ENCODE data around the gene LRRC8D.

Gene LRRC8D

DNA sequence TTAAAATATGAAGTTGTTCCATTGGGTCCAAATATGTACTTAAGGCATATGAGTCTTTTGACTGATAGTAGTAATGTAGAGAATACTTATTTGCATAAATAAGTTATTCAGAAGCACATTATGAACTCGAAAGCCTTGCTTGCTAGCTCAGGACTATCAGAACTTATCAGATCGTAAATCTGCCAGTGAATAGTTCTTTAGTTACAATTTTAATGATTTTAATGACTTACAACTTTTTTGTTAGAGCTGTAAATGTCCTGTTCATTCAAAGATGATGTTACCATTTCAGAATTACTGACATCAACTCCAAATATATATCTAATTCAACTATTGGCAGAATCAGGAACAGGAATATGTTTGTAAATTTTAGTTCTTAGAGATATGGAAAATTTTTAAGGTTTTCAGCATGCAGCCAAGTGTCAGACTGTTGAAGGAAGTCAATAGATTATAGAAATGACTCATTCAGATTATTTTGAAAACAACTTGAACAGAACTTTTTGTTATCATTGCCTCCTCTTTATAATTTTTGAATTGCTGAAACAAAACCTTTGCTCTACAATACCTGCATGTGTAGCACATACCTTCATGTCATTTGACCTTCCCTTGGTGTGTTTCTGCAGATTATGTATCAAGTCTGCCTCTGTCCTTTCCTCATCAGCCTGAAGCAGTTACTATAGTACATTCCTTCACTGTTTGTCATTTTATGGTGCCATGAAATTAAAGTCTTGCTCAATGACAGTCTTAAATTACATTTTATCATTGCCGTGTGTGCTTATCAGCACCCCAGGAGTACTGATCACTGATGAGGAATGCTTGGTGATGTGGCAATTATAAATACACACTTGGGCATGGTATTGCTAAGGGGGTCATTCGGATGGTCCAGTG, 44.9 kb downstream of the LRRC8D start:
- no peak overlapping the region for H4K8ac ChIP-seq (ENCODE audit: low read depth, low read length)
- H2BK15ac ChIP-seq (ENCODE audit: low read length), result no peak overlapping the region
- peaks cover 2 to 83% of the 10 kb centered on the region in 2 donors for H3K36me3 ChIP-seq (replicated peaks in 1 of 2; ENCODE audit: control insufficient read depth in 2 of 2, insufficient read depth in 2 of 2, low read length in 2 of 2)
- H3K9me3 ChIP-seq (replicated peaks in 1 of 2; ENCODE audit: control insufficient read depth in 2 of 2, insufficient read depth in 1 of 2, low read depth in 1 of 2, low read length in 2 of 2), result no peaks in the 10 kb centered on the region
- no peak for DNase-seq (ENCODE audit: low spot score)
- no peak overlapping the region for H3K4ac ChIP-seq (ENCODE audit: low read length)
- no peaks in the 10 kb centered on the region for H3K27me3 ChIP-seq (ENCODE audit: control insufficient read depth in 3 of 3, insufficient read depth in 3 of 3, low read depth in 1 of 3, low read length in 3 of 3)
- no CpG with 5 or more reads among the region's 4 CpGs for WGBS, 2 donors (ENCODE audit: extremely low coverage in 2 of 2, insufficient read length in 2 of 2, insufficient replicate concordance in 1 of 2)
- no peak overlapping the region for H3K27ac ChIP-seq (replicated peaks; ENCODE audit: low read length)
- no peak overlapping the region for H2BK5ac ChIP-seq (ENCODE audit: low read length)
- H2AFZ ChIP-seq (ENCODE audit: low read length), result no peak overlapping the region
- no peak overlapping the region for H2BK120ac ChIP-seq (ENCODE audit: low read depth, low read length)
- H3K23ac ChIP-seq (ENCODE audit: low read depth, low read length, poor library complexity), result no peak overlapping the region
- no peaks in the 10 kb centered on the region for H3K79me1 ChIP-seq (ENCODE audit: low read depth, low read length)
- no peak overlapping the region for H3K18ac ChIP-seq (ENCODE audit: low read length)
- H3K4me3 ChIP-seq (ENCODE audit: low read length in 2 of 2), result no peak overlapping the region
- no peak overlapping the region for H4K91ac ChIP-seq (ENCODE audit: low read depth, low read length, poor library complexity)
- no peak overlapping the region for H2AK5ac ChIP-seq (ENCODE audit: low read depth, low read length)
- peaks cover 5 to 14% of the 10 kb centered on the region in 2 donors for H3K4me1 ChIP-seq (ENCODE audit: control insufficient read depth in 2 of 2, insufficient read depth in 1 of 2, low read depth in 1 of 2, low read length in 2 of 2)
- no peak overlapping the region for H3K14ac ChIP-seq (ENCODE audit: low read length)
- no peak overlapping the region for H2BK12ac ChIP-seq (ENCODE audit: low read length)
- no peak overlapping the region for H3K4me2 ChIP-seq (ENCODE audit: insufficient read depth, low read length, poor library complexity, severe bottlenecking)
- H3K9ac ChIP-seq (ENCODE audit: low read depth, low read length, poor library complexity), result no peak overlapping the region

DNA sequence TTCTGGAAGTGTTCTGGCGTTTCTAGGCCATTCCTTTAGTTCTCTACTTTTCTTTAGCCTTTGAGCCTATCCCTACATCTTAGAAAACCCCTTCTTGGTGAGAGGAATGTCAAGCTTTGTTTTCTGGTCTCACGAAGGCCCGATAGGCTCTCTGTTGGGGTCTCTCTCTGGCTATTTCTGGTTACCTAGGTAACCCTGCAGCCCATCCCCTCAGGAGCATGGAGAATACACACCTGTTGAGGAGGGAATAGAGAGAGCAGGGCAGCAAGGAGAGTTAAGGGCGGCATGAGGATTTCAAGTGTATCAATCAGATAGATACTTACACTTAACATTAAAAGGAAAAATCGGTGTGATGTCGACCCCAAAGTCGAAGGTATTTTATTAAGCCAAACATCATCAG, 45.7 kb downstream of the LRRC8D start:
- Histone ChIP-seq H3K23ac (ENCODE audit: low read depth, low read length, poor library complexity) (no peak overlapping the region), H3K14ac (ENCODE audit: low read length) (no peak overlapping the region), H3K4me1 (ENCODE audit: control insufficient read depth in 2 of 2, insufficient read depth in 1 of 2, low read depth in 1 of 2, low read length in 2 of 2) (peaks cover 5 to 14% of the 10 kb centered on the region in 2 donors), H3K27me3 (ENCODE audit: control insufficient read depth in 3 of 3, insufficient read depth in 3 of 3, low read depth in 1 of 3, low read length in 3 of 3) (no peaks in the 10 kb centered on the region), H2BK120ac (ENCODE audit: low read depth, low read length) (no peak overlapping the region), H3K9me3 (replicated peaks in 1 of 2; ENCODE audit: control insufficient read depth in 2 of 2, insufficient read depth in 1 of 2, low read depth in 1 of 2, low read length in 2 of 2) (no peaks in the 10 kb centered on the region), H4K8ac (ENCODE audit: low read depth, low read length) (no peak overlapping the region), H3K4ac (ENCODE audit: low read length) (no peak overlapping the region), H3K27ac (replicated peaks; ENCODE audit: low read length) (no peak overlapping the region), H2BK15ac (ENCODE audit: low read length) (no peak overlapping the region), H3K4me3 (ENCODE audit: low read length in 2 of 2) (no peak overlapping the region), H2AK5ac (ENCODE audit: low read depth, low read length) (no peak overlapping the region), H3K9ac (ENCODE audit: low read depth, low read length, poor library complexity) (no peak overlapping the region), H2AFZ (ENCODE audit: low read length) (no peak overlapping the region), H2BK5ac (ENCODE audit: low read length) (no peak overlapping the region), H4K91ac (ENCODE audit: low read depth, low read length, poor library complexity) (no peak overlapping the region), H2BK12ac (ENCODE audit: low read length) (no peak overlapping the region), H3K36me3 (replicated peaks in 1 of 2; ENCODE audit: control insufficient read depth in 2 of 2, insufficient read depth in 2 of 2, low read length in 2 of 2) (peaks cover 0 to 83% of the 10 kb centered on the region in 2 donors), H3K4me2 (ENCODE audit: insufficient read depth, low read length, poor library complexity, severe bottlenecking) (no peak overlapping the region), H3K79me1 (ENCODE audit: low read depth, low read length) (no peaks in the 10 kb centered on the region), H3K18ac (ENCODE audit: low read length) (no peak overlapping the region)
- no CpG with 5 or more reads among the region's 7 CpGs for WGBS, 2 donors (ENCODE audit: extremely low coverage in 2 of 2, insufficient read length in 2 of 2, insufficient replicate concordance in 1 of 2)
- no peak for DNase-seq (ENCODE audit: low spot score)

- Histone ChIP-seq H3K27ac (replicated peaks; ENCODE audit: low read length) (no peak overlapping the region), H3K9ac (ENCODE audit: low read depth, low read length, poor library complexity) (no peak overlapping the region), H3K27me3 (ENCODE audit: control insufficient read depth in 3 of 3, insufficient read depth in 3 of 3, low read depth in 1 of 3, low read length in 3 of 3) (no peaks in the 10 kb centered on the region), H2AFZ (ENCODE audit: low read length) (no peak overlapping the region), H2BK15ac (ENCODE audit: low read length) (no peak overlapping the region), H3K36me3 (replicated peaks in 1 of 2; ENCODE audit: control insufficient read depth in 2 of 2, insufficient read depth in 2 of 2, low read length in 2 of 2) (peaks cover 0 to 70% of the 10 kb centered on the region in 2 donors), H3K23ac (ENCODE audit: low read depth, low read length, poor library complexity) (no peak overlapping the region), H2BK120ac (ENCODE audit: low read depth, low read length) (no peak overlapping the region), H3K4ac (ENCODE audit: low read length) (no peak overlapping the region), H2BK12ac (ENCODE audit: low read length) (no peak overlapping the region), H4K91ac (ENCODE audit: low read depth, low read length, poor library complexity) (no peak overlapping the region), H4K8ac (ENCODE audit: low read depth, low read length) (no peak overlapping the region), H3K4me3 (ENCODE audit: low read length in 2 of 2) (no peak overlapping the region), H3K4me1 (ENCODE audit: control insufficient read depth in 2 of 2, insufficient read depth in 1 of 2, low read depth in 1 of 2, low read length in 2 of 2) (peaks cover 3 to 10% of the 10 kb centered on the region in 2 donors), H3K79me1 (ENCODE audit: low read depth, low read length) (peaks cover under 1% of the 10 kb centered on the region), H3K4me2 (ENCODE audit: insufficient read depth, low read length, poor library complexity, severe bottlenecking) (no peak overlapping the region), H3K18ac (ENCODE audit: low read length) (no peak overlapping the region), H3K9me3 (replicated peaks in 1 of 2; ENCODE audit: control insufficient read depth in 2 of 2, insufficient read depth in 1 of 2, low read depth in 1 of 2, low read length in 2 of 2) (peaks cover 0 to 2% of the 10 kb centered on the region in 2 donors), H3K14ac (ENCODE audit: low read length) (no peak overlapping the region), H2BK5ac (ENCODE audit: low read length) (no peak overlapping the region), H2AK5ac (ENCODE audit: low read depth, low read length) (no peak overlapping the region)
- no peak for DNase-seq (ENCODE audit: low spot score)
- WGBS, 2 donors (ENCODE audit: extremely low coverage in 2 of 2, insufficient read length in 2 of 2, insufficient replicate concordance in 1 of 2), result no CpG with 5 or more reads among the region's 3 CpGs
Observed at GRCh38 chr1:89870998-89871397, 50.2 kb downstream of the LRRC8D start.

- Histone ChIP-seq H2BK15ac (ENCODE audit: low read length) (no peak overlapping the region), H2BK12ac (ENCODE audit: low read length) (no peak overlapping the region), H3K23ac (ENCODE audit: low read depth, low read length, poor library complexity) (no peak overlapping the region), H3K36me3 (replicated peaks in 1 of 2; ENCODE audit: control insufficient read depth in 2 of 2, insufficient read depth in 2 of 2, low read length in 2 of 2) (peaks cover 0 to 72% of the 10 kb centered on the region in 2 donors), H3K4me3 (ENCODE audit: low read length in 2 of 2) (no peak overlapping the region), H2BK120ac (ENCODE audit: low read depth, low read length) (no peak overlapping the region), H3K18ac (ENCODE audit: low read length) (no peak overlapping the region), H3K4me1 (ENCODE audit: control insufficient read depth in 2 of 2, insufficient read depth in 1 of 2, low read depth in 1 of 2, low read length in 2 of 2) (peaks cover 0 to 10% of the 10 kb centered on the region in 2 donors), H2AFZ (ENCODE audit: low read length) (no peak overlapping the region), H3K14ac (ENCODE audit: low read length) (no peak overlapping the region), H3K9ac (ENCODE audit: low read depth, low read length, poor library complexity) (no peak overlapping the region), H3K4me2 (ENCODE audit: insufficient read depth, low read length, poor library complexity, severe bottlenecking) (no peak overlapping the region), H3K27me3 (ENCODE audit: control insufficient read depth in 3 of 3, insufficient read depth in 3 of 3, low read depth in 1 of 3, low read length in 3 of 3) (no peaks in the 10 kb centered on the region), H2BK5ac (ENCODE audit: low read length) (no peak overlapping the region), H2AK5ac (ENCODE audit: low read depth, low read length) (no peak overlapping the region), H3K79me1 (ENCODE audit: low read depth, low read length) (peaks cover 1% of the 10 kb centered on the region), H3K4ac (ENCODE audit: low read length) (no peak overlapping the region), H4K91ac (ENCODE audit: low read depth, low read length, poor library complexity) (no peak overlapping the region), H3K9me3 (replicated peaks in 1 of 2; ENCODE audit: control insufficient read depth in 2 of 2, insufficient read depth in 1 of 2, low read depth in 1 of 2, low read length in 2 of 2) (peaks cover 0 to 2% of the 10 kb centered on the region in 2 donors), H3K27ac (replicated peaks; ENCODE audit: low read length) (no peak overlapping the region), H4K8ac (ENCODE audit: low read depth, low read length) (no peak overlapping the region)
- no CpG with 5 or more reads among the region's 9 CpGs for WGBS, 2 donors (ENCODE audit: extremely low coverage in 2 of 2, insufficient read length in 2 of 2, insufficient replicate concordance in 1 of 2)
- no peak for DNase-seq (ENCODE audit: low spot score)
Observed at GRCh38 chr1:89871768-89872473, 51.1 kb downstream of the LRRC8D start.
